Brain microvascular endothelial cell (primary cell): ENCODE results near the gene TCIRG1.
A peak's percentile ranks its signal among the peaks of the same experiment; 100 is the strongest.

Source experiments
- DNase-seq: peaks from one replicate; pipeline ENCODE4 v3.0.0-alpha.2; 2020
- H3K27ac ChIP-seq: fragments of 250-450 bp; sonication (Bioruptor Pico); 2 replicates; pipeline ENCODE4 v1.5.1; 2020; ENCODE audit warnings: mild to moderate bottlenecking, moderate library complexity
- H3K27me3 ChIP-seq: fragments of 250-450 bp; sonication (Bioruptor Pico); replicated peaks from 2 replicates; pipeline ENCODE4 v1.5.1; 2020; ENCODE audit warnings: mild to moderate bottlenecking
- H3K36me3 ChIP-seq: fragments of 250-450 bp; sonication (Bioruptor Pico); replicated peaks from 2 replicates; pipeline ENCODE4 v1.5.1; 2020; ENCODE audit warnings: mild to moderate bottlenecking
- H3K4me3 ChIP-seq: 2 replicates; pipeline ENCODE4 v1.5.1; 2011; ENCODE audit warnings: low read depth, mild to moderate bottlenecking, control low read depth, low read length, moderate library complexity
- in situ Hi-C: cut with HindIII; loops from 2 replicates; pipeline ENCODE4 v1.10.0; 2017; ENCODE audit warnings: low sequenced_read_pairs, low pct_ligation_motif_present
- TF ChIP-seq, protein P1 (sequence below): IDR thresholded peaks from 2 replicates; pipeline ENCODE4 v1.5.1; 2011; ENCODE audit warnings: low read depth, mild to moderate bottlenecking, moderate library complexity, low read length, control low read depth, inconsistent platforms; ENCODE audit errors: missing control alignments

Gene TCIRG1

GRCh38 chr11:68043349-68044144, 4.7 kb downstream of the TCIRG1 start:
- in situ Hi-C loops = no loop called here
- DNase-seq = peak; percentile 83
- H3K27ac ChIP-seq = peak overlapping the region; percentile 82

DNA sequence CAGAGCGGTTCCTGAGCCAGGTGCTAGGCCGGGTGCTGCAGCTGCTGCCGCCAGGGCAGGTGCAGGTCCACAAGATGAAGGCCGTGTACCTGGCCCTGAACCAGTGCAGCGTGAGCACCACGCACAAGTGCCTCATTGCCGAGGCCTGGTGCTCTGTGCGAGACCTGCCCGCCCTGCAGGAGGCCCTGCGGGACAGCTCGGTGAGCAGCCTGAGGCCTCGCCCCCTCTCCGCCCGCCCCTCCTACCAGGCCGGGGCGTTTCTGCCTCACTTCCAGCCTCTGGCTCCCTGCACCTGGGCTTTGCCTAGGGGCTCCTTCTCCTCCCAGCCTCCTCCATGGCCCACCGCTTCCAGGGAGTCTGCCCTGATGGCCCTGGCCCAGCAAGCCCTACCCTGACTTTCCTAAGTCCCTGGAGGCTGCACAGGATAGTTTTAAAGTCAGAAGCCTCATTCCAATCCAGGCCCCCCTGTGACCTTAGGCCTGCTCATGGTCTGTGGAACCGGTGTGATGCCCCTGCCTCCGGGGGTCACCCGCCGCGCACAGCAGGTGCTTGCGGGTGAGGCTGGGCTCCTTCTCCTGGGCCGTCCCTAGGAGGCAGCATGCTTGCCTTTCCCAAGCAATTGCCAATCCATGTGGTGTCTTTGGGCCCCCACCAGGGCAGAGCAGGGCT, 5.5 kb downstream of the TCIRG1 start:
- Histone ChIP-seq H3K27me3 (no peaks in the 10 kb centered on the region), H3K27ac (no peak overlapping the region), H3K36me3 (peaks cover 63% of the 10 kb centered on the region), H3K4me3 (no peak overlapping the region)
- TF ChIP-seq, protein P1, sequence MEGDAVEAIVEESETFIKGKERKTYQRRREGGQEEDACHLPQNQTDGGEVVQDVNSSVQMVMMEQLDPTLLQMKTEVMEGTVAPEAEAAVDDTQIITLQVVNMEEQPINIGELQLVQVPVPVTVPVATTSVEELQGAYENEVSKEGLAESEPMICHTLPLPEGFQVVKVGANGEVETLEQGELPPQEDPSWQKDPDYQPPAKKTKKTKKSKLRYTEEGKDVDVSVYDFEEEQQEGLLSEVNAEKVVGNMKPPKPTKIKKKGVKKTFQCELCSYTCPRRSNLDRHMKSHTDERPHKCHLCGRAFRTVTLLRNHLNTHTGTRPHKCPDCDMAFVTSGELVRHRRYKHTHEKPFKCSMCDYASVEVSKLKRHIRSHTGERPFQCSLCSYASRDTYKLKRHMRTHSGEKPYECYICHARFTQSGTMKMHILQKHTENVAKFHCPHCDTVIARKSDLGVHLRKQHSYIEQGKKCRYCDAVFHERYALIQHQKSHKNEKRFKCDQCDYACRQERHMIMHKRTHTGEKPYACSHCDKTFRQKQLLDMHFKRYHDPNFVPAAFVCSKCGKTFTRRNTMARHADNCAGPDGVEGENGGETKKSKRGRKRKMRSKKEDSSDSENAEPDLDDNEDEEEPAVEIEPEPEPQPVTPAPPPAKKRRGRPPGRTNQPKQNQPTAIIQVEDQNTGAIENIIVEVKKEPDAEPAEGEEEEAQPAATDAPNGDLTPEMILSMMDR = peak; percentile 22
- in situ Hi-C loops = no loop called here
- DNase-seq = no peak

More at GRCh38 chr11:68043349-68044144, 4.7 kb downstream of the TCIRG1 start:
- H3K4me3 ChIP-seq = no peak overlapping the region
- TF ChIP-seq, protein P1 = no peak
- peaks cover 55% of the 10 kb centered on the region for H3K36me3 ChIP-seq
- no peaks in the 10 kb centered on the region for H3K27me3 ChIP-seq

DNA sequence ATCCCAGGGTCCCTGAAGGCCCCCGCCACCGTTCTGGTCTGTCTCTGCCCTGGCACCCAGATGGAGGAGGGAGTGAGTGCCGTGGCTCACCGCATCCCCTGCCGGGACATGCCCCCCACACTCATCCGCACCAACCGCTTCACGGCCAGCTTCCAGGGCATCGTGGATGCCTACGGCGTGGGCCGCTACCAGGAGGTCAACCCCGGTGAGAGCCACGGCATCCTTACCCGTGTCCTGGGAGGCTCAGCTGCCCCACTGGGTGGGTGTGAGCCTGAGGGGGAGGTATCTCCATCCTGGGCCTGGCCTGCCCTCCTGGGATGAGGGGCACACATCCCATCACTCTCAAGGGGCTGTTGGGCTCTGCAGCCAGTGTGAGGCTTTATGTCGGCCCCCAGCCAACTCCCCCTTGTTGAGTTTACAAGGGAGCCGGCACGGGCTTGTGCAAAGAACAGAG, 6.1 kb downstream of the TCIRG1 start:
- in situ Hi-C loops = no loop called here
- Histone ChIP-seq H3K4me3 (no peak overlapping the region), H3K27me3 (no peaks in the 10 kb centered on the region), H3K36me3 (peaks cover 69% of the 10 kb centered on the region), H3K27ac (no peak overlapping the region)
- TF ChIP-seq, protein P1 = no peak
- no peak for DNase-seq

DNA sequence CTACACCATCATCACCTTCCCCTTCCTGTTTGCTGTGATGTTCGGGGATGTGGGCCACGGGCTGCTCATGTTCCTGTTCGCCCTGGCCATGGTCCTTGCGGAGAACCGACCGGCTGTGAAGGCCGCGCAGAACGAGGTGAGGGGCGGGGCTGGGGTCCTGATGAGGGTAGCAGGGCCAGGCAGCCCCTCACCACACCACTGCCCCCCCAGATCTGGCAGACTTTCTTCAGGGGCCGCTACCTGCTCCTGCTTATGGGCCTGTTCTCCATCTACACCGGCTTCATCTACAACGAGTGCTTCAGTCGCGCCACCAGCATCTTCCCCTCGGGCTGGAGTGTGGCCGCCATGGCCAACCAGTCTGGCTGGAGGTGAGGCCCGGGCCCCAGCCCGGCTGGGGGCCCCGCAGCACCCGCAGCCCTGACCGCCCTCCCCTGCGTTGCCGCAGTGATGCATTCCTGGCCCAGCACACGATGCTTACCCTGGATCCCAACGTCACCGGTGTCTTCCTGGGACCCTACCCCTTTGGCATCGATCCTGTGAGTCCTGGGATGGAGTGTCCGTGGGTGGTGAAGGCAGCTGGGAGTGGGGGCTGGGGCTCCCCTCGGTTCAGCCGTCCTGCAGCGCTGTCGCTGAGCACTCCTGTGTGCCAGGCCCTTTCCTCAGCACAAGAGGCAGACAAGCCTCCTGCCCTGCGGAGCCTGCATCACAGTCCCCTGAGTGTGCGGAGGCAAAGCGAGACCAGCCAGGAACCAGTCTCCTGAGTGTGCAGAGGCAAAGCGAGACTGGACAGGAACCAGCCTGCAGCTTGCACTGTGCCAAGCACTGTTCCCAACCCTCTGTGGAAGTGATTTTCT, 8.8 kb downstream of the TCIRG1 start:
- no peak overlapping the region for H3K4me3 ChIP-seq
- in situ Hi-C loops = no loop called here
- no peaks in the 10 kb centered on the region for H3K27me3 ChIP-seq
- peaks cover 86% of the 10 kb centered on the region for H3K36me3 ChIP-seq
- no peak overlapping the region for H3K27ac ChIP-seq
- no peak for DNase-seq
- TF ChIP-seq, protein P1 = no peak

- H3K36me3 ChIP-seq = peaks cover 80% of the 10 kb centered on the region
- TF ChIP-seq, protein P1 = no peak
- in situ Hi-C loops = no loop called here
- no peak for DNase-seq
- H3K4me3 ChIP-seq = no peak overlapping the region
- no peaks in the 10 kb centered on the region for H3K27me3 ChIP-seq
- no peak overlapping the region for H3K27ac ChIP-seq
Observed at GRCh38 chr11:68048681-68049508, 10.1 kb downstream of the TCIRG1 start.
